ENCODE data around the gene LINGO3.

- no peak for TF ChIP-seq POLR2A (IDR thresholded peaks at IDR 0.05)
- TF ChIP-seq, protein P1, sequence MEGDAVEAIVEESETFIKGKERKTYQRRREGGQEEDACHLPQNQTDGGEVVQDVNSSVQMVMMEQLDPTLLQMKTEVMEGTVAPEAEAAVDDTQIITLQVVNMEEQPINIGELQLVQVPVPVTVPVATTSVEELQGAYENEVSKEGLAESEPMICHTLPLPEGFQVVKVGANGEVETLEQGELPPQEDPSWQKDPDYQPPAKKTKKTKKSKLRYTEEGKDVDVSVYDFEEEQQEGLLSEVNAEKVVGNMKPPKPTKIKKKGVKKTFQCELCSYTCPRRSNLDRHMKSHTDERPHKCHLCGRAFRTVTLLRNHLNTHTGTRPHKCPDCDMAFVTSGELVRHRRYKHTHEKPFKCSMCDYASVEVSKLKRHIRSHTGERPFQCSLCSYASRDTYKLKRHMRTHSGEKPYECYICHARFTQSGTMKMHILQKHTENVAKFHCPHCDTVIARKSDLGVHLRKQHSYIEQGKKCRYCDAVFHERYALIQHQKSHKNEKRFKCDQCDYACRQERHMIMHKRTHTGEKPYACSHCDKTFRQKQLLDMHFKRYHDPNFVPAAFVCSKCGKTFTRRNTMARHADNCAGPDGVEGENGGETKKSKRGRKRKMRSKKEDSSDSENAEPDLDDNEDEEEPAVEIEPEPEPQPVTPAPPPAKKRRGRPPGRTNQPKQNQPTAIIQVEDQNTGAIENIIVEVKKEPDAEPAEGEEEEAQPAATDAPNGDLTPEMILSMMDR (IDR thresholded peaks at IDR 0.05) = no peak
These were observed 33.3 kb upstream of the LINGO3 start for GRCh38 chr19:2341244-2341751.
